GM12878 (cell line): Measurements from ENCODE around the gene GNPTAB.

ENCODE experiments used
- CREB1 ChIP-seq: IDR thresholded peaks from 2 replicates; pipeline ENCODE4 v1.6.1; 2012; ENCODE audit warnings: low read depth, mild to moderate bottlenecking, inconsistent platforms
- POLR2A ChIP-seq: IDR thresholded peaks from 2 replicates; pipeline ENCODE4 v1.6.1; 2011; ENCODE audit warnings: low read depth, mild to moderate bottlenecking, low read length
- POLR2AphosphoS5 ChIP-seq: IDR thresholded peaks from 2 replicates; pipeline ENCODE4 v1.6.1; 2011; ENCODE audit warnings: mild to moderate bottlenecking, low read length, inconsistent platforms
- RFX5 ChIP-seq: IDR thresholded peaks from 2 replicates; pipeline ENCODE4 v1.6.1; 2011; ENCODE audit warnings: low read depth, low read length, improper control_type of control experiment
- SP1 ChIP-seq: IDR thresholded peaks from one replicate; pipeline ENCODE4 v1.6.1; 2011; ENCODE audit warnings: low read depth, low read length
- TF ChIP-seq, protein P1 (sequence below), 3 experiments: IDR thresholded peaks in 2 of 3; conservative IDR thresholded peaks in 1 of 3; 2 replicates each; pipeline ENCODE4 v1.5.1; 2011; ENCODE audit warnings: low read depth in 3 of 3, low read length in 3 of 3, mild to moderate bottlenecking in 3 of 3, control low read depth in 2 of 3, moderate library complexity in 2 of 3, inconsistent platforms in 1 of 3, mixed read lengths in 1 of 3; ENCODE audit not compliant: control insufficient read depth in 2 of 3, insufficient read depth in 1 of 3; ENCODE audit errors: extremely low read depth in 1 of 3
- TF ChIP-seq, protein P2 (sequence below): IDR thresholded peaks from 2 replicates; pipeline ENCODE4 v1.6.1; 2012; ENCODE audit warnings: low read depth, low read length, improper control_type of control experiment

DNA sequence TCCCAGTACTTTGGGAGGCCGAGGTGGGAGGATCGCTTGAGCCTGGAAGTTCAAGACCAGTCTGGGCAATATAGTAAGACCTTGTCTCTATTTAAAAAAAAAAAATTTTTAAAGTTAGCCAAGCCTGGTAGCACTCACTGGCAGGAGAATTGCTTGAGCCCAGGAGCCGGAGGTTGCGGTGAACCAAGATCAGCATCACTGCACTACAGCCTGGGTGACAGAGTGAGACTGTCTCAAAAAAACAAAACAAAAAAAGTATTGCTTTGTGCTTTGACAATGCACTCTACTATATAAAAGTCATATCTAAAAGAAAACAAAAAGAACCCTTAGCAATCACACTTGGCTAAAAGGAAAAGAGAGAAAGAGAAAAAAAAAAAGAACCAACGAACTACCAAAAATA lies 26.8 kb downstream of the GNPTAB start:
- no peak for TF ChIP-seq CREB1
- TF ChIP-seq, protein P1, sequence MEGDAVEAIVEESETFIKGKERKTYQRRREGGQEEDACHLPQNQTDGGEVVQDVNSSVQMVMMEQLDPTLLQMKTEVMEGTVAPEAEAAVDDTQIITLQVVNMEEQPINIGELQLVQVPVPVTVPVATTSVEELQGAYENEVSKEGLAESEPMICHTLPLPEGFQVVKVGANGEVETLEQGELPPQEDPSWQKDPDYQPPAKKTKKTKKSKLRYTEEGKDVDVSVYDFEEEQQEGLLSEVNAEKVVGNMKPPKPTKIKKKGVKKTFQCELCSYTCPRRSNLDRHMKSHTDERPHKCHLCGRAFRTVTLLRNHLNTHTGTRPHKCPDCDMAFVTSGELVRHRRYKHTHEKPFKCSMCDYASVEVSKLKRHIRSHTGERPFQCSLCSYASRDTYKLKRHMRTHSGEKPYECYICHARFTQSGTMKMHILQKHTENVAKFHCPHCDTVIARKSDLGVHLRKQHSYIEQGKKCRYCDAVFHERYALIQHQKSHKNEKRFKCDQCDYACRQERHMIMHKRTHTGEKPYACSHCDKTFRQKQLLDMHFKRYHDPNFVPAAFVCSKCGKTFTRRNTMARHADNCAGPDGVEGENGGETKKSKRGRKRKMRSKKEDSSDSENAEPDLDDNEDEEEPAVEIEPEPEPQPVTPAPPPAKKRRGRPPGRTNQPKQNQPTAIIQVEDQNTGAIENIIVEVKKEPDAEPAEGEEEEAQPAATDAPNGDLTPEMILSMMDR (IDR thresholded peaks at IDR 0.05 in 2 of 3, conservative IDR thresholded peaks at IDR 0.05 in 1 of 3; ENCODE audit: control insufficient read depth in 2 of 3, extremely low read depth in 1 of 3, insufficient read depth in 1 of 3, low read depth in 3 of 3, low read length in 3 of 3) = no peak
- TF ChIP-seq POLR2AphosphoS5 = no peak
- TF ChIP-seq, protein P2, sequence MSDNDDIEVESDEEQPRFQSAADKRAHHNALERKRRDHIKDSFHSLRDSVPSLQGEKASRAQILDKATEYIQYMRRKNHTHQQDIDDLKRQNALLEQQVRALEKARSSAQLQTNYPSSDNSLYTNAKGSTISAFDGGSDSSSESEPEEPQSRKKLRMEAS = no peak
- TF ChIP-seq RFX5 = no peak
- no peak for TF ChIP-seq SP1
- TF ChIP-seq POLR2A = no peak
